GM12864 (cell line): ENCODE measurements around the gene PDLIM1.

Source experiments
- DNase-seq: peaks from one replicate; pipeline ENCODE4 v3.0.0-alpha.2; 2011; ENCODE audit warnings: low read depth
- H3K4me3 ChIP-seq: 2 replicates; pipeline ENCODE4 v1.5.1; 2011; ENCODE audit warnings: mild to moderate bottlenecking, low read depth, low read length, control low read depth
- TF ChIP-seq, protein P1 (sequence below): IDR thresholded peaks from 2 replicates; pipeline ENCODE4 v1.5.1; 2011; ENCODE audit warnings: low read depth, mild to moderate bottlenecking, moderate library complexity, low read length, control low read depth, inconsistent platforms; ENCODE audit errors: missing control alignments

The PDLIM1 gene

DNA sequence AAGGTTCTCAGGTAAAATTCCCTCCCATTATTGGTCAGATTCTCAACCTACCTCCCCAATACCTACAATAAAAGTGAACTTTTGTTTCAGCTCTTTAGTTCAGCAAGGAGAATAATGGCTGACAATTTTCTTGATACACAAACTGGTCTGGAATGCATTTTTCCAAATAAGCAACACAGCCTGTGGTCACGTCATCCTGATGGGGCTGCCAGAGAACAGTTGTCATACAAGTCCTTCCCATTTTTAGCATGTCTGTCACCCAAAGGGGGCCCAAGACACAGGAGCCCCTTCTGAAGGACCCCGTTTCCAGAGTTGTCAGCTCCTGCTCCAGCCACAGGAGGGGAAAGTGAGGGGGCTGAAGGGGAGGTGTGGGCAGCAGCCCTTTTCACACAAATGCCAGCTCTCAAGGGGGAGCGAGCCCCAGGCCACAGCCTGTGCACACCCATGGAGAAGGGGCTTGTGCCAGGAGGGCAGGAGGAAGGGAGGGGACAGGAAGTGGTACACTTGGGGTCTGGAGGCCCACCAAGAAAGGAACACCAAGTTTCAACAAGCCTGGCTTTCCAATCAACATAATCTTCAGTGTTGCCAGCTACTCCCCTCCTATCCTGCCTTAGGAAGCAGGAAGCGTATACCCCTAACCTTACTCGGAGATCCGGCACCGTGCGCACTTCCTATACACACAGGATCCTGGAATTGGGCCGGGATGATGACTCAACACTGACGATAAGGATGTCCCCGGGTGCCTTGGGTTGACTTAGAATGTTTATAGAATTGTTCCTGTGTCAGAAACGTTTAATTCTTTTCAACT lies 43.4 kb upstream of the PDLIM1 start:
- no peak overlapping the region for H3K4me3 ChIP-seq
- TF ChIP-seq, protein P1, sequence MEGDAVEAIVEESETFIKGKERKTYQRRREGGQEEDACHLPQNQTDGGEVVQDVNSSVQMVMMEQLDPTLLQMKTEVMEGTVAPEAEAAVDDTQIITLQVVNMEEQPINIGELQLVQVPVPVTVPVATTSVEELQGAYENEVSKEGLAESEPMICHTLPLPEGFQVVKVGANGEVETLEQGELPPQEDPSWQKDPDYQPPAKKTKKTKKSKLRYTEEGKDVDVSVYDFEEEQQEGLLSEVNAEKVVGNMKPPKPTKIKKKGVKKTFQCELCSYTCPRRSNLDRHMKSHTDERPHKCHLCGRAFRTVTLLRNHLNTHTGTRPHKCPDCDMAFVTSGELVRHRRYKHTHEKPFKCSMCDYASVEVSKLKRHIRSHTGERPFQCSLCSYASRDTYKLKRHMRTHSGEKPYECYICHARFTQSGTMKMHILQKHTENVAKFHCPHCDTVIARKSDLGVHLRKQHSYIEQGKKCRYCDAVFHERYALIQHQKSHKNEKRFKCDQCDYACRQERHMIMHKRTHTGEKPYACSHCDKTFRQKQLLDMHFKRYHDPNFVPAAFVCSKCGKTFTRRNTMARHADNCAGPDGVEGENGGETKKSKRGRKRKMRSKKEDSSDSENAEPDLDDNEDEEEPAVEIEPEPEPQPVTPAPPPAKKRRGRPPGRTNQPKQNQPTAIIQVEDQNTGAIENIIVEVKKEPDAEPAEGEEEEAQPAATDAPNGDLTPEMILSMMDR = no peak

GRCh38 chr10:95332666-95333249 lies 42.0 kb upstream of the PDLIM1 start:
- DNase-seq = no peak
- H3K4me3 ChIP-seq = no peak overlapping the region
- TF ChIP-seq, protein P1 = no peak

More for the DNA sequence above, 43.4 kb upstream of the PDLIM1 start:
- DNase-seq = no peak

DNA sequence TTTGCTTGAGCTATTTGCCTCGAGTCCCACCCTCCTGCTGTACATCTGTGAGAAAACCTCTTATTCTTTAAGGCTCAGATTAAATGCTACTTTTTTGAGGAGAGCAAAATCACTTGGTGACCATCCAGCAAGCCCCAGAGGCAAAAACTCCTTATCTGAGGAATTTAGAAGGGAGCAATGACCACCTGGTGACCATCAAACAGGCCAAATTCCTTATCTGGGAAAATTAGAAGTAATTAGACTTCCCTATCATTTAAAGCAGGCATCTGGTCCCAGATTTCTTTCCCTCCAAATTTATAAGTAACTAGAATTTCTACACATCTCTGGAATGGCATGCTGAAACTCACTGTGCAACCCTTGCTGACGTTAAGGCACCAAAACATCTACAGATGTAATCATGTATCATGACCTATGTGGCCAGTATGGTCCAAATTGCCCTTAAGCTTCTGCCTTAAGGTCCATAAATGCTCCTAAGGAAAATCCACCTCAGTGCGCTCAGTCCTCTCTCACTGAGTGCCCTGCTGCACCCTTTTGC lies 40.9 kb upstream of the PDLIM1 start:
- TF ChIP-seq, protein P1 = no peak
- H3K4me3 ChIP-seq = no peak overlapping the region
- no peak for DNase-seq

- no peak for DNase-seq
- TF ChIP-seq, protein P1 = no peak
- H3K4me3 ChIP-seq = no peak overlapping the region
Observed at GRCh38 chr10:95330966-95331453, 40.2 kb upstream of the PDLIM1 start.

DNA sequence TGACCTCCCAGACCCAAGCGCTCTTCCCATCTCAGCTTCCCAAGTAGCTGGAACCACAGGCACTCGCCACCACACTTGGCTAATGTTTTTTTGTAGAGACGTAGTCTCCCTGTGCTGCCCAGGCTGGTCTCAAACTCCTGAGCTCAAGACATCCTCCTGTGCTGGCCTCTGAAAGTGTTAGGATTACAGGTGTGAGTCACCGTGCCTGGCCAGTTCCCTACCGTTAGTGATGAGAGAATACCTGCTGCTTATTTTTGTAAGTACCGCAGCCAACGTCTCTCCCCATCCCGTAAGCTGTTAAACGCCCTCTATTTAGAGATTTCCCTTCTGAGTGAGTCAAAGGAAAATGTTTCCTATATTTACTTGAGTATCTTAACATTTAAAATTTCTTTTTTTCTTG lies 38.5 kb upstream of the PDLIM1 start:
- H3K4me3 ChIP-seq = no peak overlapping the region
- TF ChIP-seq, protein P1 = no peak
- no peak for DNase-seq

- no peak for DNase-seq
- TF ChIP-seq, protein P1 = no peak
- no peak overlapping the region for H3K4me3 ChIP-seq
Observed at GRCh38 chr10:95328013-95328412, 37.2 kb upstream of the PDLIM1 start.
